ACC112 (cell line): ENCODE results near the gene SCGB3A1.

Experiments used
- H2AFZ ChIP-seq: fragments of 200-600 bp; sonication (generic); one replicate; pipeline ENCODE4 v1.6.0; 2017; ENCODE audit warnings: antibody characterized with exemption, low read length; ENCODE audit not compliant: unreplicated experiment
- H3K27ac ChIP-seq: fragments of 200-600 bp; sonication (generic); 2 replicates; pipeline ENCODE4 v1.5.1; 2014; ENCODE audit warnings: low read depth, mild to moderate bottlenecking, antibody characterized with exemption, low read length, moderate library complexity
- H3K27me3 ChIP-seq: fragments of 200-600 bp; sonication (generic); 2 replicates; pipeline ENCODE4 v1.6.1; 2014; ENCODE audit warnings: mild to moderate bottlenecking, antibody characterized with exemption, low read length, moderate library complexity, mixed read lengths; ENCODE audit not compliant: insufficient read depth
- H3K36me3 ChIP-seq: fragments of 200-600 bp; sonication (generic); 2 replicates; pipeline ENCODE4 v1.6.1; 2016; ENCODE audit warnings: mild to moderate bottlenecking, antibody characterized with exemption, low read length, moderate library complexity, mixed read lengths; ENCODE audit not compliant: insufficient read depth
- H3K4me1 ChIP-seq: fragments of 200-600 bp; sonication (generic); one replicate; pipeline ENCODE4 v1.6.1; 2016; ENCODE audit warnings: low read length, mixed read lengths; ENCODE audit not compliant: insufficient read depth, unreplicated experiment, control insufficient read depth
- H3K4me3 ChIP-seq: fragments of 200-600 bp; sonication (generic); 2 replicates; pipeline ENCODE4 v1.5.1; 2014; ENCODE audit warnings: mild to moderate bottlenecking, low read depth, low read length
- H3K79me2 ChIP-seq: fragments of 200-600 bp; sonication (generic); one replicate; pipeline ENCODE4 v1.6.0; 2016; ENCODE audit warnings: low read length; ENCODE audit not compliant: control insufficient read depth, unreplicated experiment, insufficient read depth

Gene SCGB3A1

DNA sequence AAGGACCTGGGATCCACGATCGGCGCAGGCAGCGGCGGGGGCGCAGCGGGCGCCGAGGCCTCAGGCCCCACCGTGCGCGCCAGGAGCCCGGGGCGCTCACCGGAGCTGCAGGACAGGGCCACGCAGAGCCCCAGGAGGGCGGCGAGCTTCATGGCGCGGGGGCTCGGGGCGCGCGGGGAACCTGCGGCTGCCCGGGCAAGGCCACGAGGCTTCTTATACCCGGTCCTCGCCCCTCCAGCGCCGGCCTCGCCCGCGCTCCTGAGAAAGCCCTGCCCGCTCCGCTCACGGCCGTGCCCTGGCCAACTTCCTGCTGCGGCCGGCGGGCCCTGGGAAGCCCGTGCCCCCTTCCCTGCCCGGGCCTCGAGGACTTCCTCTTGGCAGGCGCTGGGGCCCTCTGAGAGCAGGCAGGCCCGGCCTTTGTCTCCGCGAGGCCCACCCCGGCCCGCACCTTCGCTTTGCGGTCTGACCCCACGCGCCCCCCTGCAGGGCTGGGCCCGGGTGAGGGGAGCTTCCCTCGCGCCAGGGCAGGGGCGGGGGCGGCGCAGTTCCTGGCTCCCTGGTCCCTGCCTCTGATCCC is at the start of gene SCGB3A1:
Gene SCGB3A1, minus strand, starts transcription at position 189 of the 577 bp plus-strand sequence. Its CDS starts 37 bp downstream, at position 152.
- Histone ChIP-seq H3K27ac (no peak within 1 kb of the TSS), H2AFZ (no peak within 1 kb of the TSS), H3K4me1 (peaks cover 5% of the 10 kb centered on the region), H3K27me3 (peaks cover 67% of the 10 kb centered on the region), H3K79me2 (no peaks in the 10 kb centered on the region), H3K36me3 (no peaks in the 10 kb centered on the region), H3K4me3 (peak within 1 kb of the TSS; percentile 63; the same call in 1 of the 2 replicates)

DNA sequence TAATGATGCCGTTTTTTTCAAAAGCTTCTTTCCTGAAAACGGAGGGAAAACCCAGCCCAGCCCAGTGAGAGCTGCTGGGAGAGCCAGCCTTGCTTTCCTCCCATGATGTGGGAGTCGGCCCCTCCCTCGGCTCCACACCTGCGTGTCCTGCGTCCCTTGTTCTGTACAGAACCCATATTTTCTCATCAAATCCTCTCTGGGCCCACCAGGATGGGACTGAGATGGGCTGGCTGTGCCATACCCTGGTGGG is 49.2 kb upstream of the SCGB3A1 start:
- Histone ChIP-seq H3K27me3 (peaks cover 21% of the 10 kb centered on the region), H3K27ac (no peak overlapping the region), H3K36me3 (no peaks in the 10 kb centered on the region), H3K4me1 (no peaks in the 10 kb centered on the region), H3K4me3 (no peak overlapping the region), H2AFZ (no peak overlapping the region), H3K79me2 (no peaks in the 10 kb centered on the region)

DNA sequence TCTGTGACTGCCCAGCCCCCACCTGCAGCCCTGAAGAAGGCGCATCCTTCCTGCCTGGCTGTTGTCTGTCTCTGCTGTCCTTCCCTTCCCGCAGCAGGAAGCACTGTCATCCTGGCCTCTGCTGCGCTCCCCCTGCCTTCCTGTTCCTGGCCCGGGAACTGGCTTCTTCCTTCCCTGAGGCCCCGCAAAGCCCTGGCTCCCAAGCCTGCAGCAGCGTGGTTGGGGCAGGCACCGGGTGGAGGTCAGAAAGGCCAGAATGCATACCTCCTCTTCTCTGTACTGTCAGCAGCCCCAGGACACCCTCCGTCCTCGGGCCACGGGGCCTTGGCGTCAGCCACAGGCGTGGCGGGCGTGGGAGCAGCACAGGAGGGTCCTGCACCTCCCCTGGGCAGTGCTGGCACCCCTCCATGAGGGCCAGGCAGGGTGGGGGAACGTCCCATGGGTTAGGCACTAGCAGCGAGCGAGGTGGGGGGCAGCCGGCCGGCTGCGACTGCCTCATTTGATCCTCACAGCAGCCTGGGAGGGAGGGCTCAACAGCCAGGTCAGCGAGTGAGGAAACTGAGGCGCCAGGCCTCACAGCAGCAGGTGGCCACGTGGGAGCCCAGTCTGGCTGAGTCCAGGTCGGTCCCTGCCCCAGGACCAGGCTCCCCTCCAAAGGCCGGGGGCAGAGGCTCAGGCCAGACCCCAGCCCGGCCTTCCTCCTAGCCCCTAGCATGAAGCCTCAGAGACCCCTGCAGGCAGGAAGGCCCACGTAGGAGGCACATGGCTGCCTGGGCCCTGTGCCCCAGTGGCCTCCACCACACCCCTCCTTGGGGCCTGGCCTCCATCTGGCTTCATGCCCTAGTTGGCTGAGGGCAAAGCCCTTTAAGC is 48.7 kb upstream of the SCGB3A1 start:
- peaks cover 16% of the 10 kb centered on the region for H3K27me3 ChIP-seq
- H3K4me1 ChIP-seq: no peaks in the 10 kb centered on the region
- H2AFZ ChIP-seq: no peak overlapping the region
- H3K4me3 ChIP-seq: no peak overlapping the region
- no peak overlapping the region for H3K27ac ChIP-seq
- no peaks in the 10 kb centered on the region for H3K36me3 ChIP-seq
- no peaks in the 10 kb centered on the region for H3K79me2 ChIP-seq

DNA sequence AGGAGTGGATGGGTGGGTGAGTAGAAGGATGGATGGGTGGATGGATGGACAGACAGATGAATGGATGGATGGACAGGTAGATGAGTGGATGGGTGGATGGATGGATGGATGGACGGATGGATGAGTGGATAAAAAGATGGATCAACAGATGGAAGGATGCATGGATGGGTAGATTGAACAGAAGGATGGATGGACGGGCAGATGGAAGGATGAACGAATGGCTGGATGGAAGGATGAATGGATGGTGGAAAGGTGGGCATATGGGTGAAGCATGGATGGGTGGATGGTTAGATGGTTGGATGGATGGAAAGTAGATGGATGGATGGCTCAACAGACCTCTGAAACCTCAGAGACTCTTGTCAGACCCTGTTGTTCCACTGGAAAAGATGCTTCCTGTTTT is 48.0 kb upstream of the SCGB3A1 start:
- Histone ChIP-seq H2AFZ (no peak overlapping the region), H3K4me1 (no peaks in the 10 kb centered on the region), H3K36me3 (no peaks in the 10 kb centered on the region), H3K79me2 (no peaks in the 10 kb centered on the region), H3K27ac (no peak overlapping the region), H3K27me3 (peaks cover 9% of the 10 kb centered on the region), H3K4me3 (no peak overlapping the region)

- Histone ChIP-seq H3K27me3 (peaks cover 4% of the 10 kb centered on the region; the same call in 1 of the 2 replicates), H3K27ac (no peak overlapping the region), H3K79me2 (no peaks in the 10 kb centered on the region), H3K36me3 (no peaks in the 10 kb centered on the region), H3K4me3 (no peak overlapping the region), H2AFZ (no peak overlapping the region), H3K4me1 (no peaks in the 10 kb centered on the region)
These were observed 46.8 kb upstream of the SCGB3A1 start for GRCh38 chr5:180637962-180638680.

GRCh38 chr5:180636403-180637075 is 45.2 kb upstream of the SCGB3A1 start:
- Histone ChIP-seq H3K79me2 (no peaks in the 10 kb centered on the region), H3K36me3 (no peaks in the 10 kb centered on the region), H2AFZ (no peak overlapping the region), H3K4me1 (no peaks in the 10 kb centered on the region), H3K27ac (no peak overlapping the region), H3K27me3 (no peaks in the 10 kb centered on the region), H3K4me3 (no peak overlapping the region)

DNA sequence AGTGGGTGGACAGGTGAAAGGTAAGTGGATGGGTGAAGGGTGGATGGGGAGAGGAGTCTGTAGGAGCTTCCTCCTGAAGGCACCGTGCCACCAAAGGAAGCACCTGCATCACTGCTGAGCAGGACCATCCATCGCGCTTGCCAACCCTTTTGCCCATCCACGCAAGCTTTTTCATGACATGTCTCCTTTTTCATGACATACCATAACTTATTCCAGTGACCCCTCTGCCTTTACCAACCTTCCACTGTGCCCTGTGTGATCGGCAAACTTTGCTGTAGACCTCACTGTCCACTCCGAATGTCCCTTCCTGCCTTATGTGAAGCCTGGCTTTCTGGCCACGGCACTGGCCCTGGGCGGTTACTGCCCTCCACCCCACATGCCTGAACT is 44.7 kb upstream of the SCGB3A1 start:
- Histone ChIP-seq H3K4me1 (no peaks in the 10 kb centered on the region), H3K79me2 (no peaks in the 10 kb centered on the region), H3K27ac (no peak overlapping the region), H2AFZ (no peak overlapping the region), H3K36me3 (no peaks in the 10 kb centered on the region), H3K4me3 (no peak overlapping the region), H3K27me3 (no peaks in the 10 kb centered on the region)

DNA sequence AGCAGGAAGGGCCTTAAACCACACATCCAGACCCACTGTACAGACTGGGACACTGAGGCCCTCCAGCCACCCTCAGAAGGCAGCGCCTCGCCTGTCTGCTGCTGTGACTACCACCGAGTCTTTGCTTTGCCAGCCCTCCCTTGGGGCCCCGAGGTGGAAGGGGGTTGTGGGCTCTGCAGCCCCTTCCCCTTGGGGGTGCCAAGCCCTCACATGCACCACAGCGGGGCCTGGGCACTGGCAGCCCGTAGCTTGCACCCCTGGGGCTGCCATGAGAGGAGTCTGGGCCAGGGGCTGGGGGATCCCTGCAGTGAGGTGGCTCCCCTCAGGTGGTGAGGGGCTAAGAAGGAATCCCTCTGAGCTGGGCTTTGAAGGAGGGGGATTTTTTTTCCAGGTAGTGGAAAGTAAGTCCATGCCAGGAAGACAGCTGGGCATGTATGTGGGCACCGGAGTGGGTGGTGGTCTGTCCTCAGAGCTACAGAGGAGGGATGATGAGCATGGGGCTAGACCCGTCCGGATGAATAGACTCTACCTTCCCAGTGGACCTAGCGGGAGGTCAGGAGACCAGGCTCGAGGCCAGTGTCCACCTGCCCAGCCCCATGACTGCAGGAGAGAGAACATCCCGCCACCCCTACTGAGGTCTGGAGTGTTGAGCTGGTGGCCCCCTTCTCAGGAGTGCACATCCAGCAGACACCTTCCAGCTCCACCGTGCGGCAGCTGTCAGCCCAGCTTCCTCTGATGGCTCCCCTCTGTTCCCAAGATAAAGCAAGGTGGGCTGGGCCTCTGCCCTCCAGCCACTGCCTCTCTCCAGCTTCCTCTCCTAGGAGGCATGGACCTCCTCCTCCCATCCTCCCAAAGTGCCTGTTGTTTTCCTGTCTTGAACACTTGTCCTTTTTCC is 42.2 kb upstream of the SCGB3A1 start:
- Histone ChIP-seq H3K4me1 (no peaks in the 10 kb centered on the region), H3K79me2 (no peaks in the 10 kb centered on the region), H2AFZ (no peak overlapping the region), H3K4me3 (no peak overlapping the region), H3K27me3 (no peaks in the 10 kb centered on the region), H3K36me3 (no peaks in the 10 kb centered on the region), H3K27ac (no peak overlapping the region)

- Histone ChIP-seq H3K79me2 (no peaks in the 10 kb centered on the region), H3K4me3 (no peak overlapping the region), H3K27ac (no peak overlapping the region), H3K27me3 (0 out of 2 replicates have a peak, but pooled peaks cover 2% of the 10 kb centered on the region), H3K36me3 (no peaks in the 10 kb centered on the region), H2AFZ (no peak overlapping the region), H3K4me1 (no peaks in the 10 kb centered on the region)
These were observed 41.5 kb upstream of the SCGB3A1 start for GRCh38 chr5:180632768-180633167.
